Caco-2 (cell line): ENCODE results near the gene IMPDH1. TPM values are rescaled to one million over a fixed set of nuclear protein-coding genes. Genes with fewer than 3 reads are reported as not detected.

ENCODE experiments used
- BruUV-seq: library from RNA; stranded (reverse); fragments of 400-500 nt; replicated peaks from 2 replicates; lab custom pipeline; 2021; lab: Mats Ljungman, UMichigan
- CTCF ChIA-PET: fragments of 300-600 bp; sonication (Branson Sonifier 250); formaldehyde crosslinking; loops from one replicate; lab custom pipeline; 2022; ENCODE audit warnings: antibody characterized with exemption; lab: Charles Lee
- POLR2A ChIA-PET: fragments of 300-600 bp; sonication (Branson Sonifier 250); formaldehyde crosslinking; loops from one replicate; lab custom pipeline; 2022; ENCODE audit warnings: antibody characterized with exemption; lab: Charles Lee
- DNase-seq, 2 experiments: peaks; one replicate each; pipeline versions ENCODE4 v3.0.0 to v3.0.0-alpha.2; 2020 to 2022
- H3K27me3 ChIP-seq: replicated peaks from 2 replicates; pipeline ENCODE4 v1.6.0; 2011; ENCODE audit warnings: low read length; ENCODE audit not compliant: control insufficient read depth, insufficient read depth
- H3K36me3 ChIP-seq: 2 replicates; pipeline ENCODE4 v1.5.1; 2011; ENCODE audit warnings: low read length; ENCODE audit not compliant: control insufficient read depth, insufficient read depth
- H3K4me1 ChIP-seq: fragments of 250-450 bp; sonication (Bioruptor Pico); 2 replicates; pipeline ENCODE4 v1.5.1; 2020; ENCODE audit warnings: mild to moderate bottlenecking
- H3K4me3 ChIP-seq: 2 replicates; pipeline ENCODE4 v1.5.1; 2011; ENCODE audit warnings: low read depth, mild to moderate bottlenecking, control low read depth, low read length
- H3K9me3 ChIP-seq: fragments of 250-450 bp; sonication (Bioruptor Pico); 2 replicates; pipeline ENCODE4 v1.5.1; 2020; ENCODE audit warnings: mild to moderate bottlenecking, moderate library complexity
- H3K27ac Mint-ChIP-seq: one replicate; pipeline ENCODE4 v1.8.0; 2022; ENCODE audit warnings: mixed read lengths; ENCODE audit not compliant: unreplicated experiment
- H3K27me3 Mint-ChIP-seq: one replicate; pipeline ENCODE4 v1.8.0; 2022; ENCODE audit warnings: mixed read lengths; ENCODE audit not compliant: insufficient read depth, unreplicated experiment
- H3K36me3 Mint-ChIP-seq: one replicate; pipeline ENCODE4 v1.8.0; 2022; ENCODE audit warnings: mild to moderate bottlenecking, mixed read lengths; ENCODE audit not compliant: insufficient read depth, unreplicated experiment
- H3K4me1 Mint-ChIP-seq: one replicate; pipeline ENCODE4 v1.8.0; 2022; ENCODE audit warnings: low read depth, mixed read lengths; ENCODE audit not compliant: unreplicated experiment
- H3K4me3 Mint-ChIP-seq: one replicate; pipeline ENCODE4 v1.8.0; 2022; ENCODE audit warnings: mild to moderate bottlenecking, moderate library complexity, mixed read lengths; ENCODE audit not compliant: unreplicated experiment
- H3K9me3 Mint-ChIP-seq: one replicate; pipeline ENCODE4 v1.8.0; 2022; ENCODE audit warnings: mixed read lengths; ENCODE audit not compliant: unreplicated experiment
- intact Hi-C: fragments of 100-400 bp; cut with micrococcal nuclease; formaldehyde crosslinking; loops from one replicate; pipeline ENCODE4 v1.10.0; 2022; ENCODE audit not compliant: unreplicated experiment
- total RNA-seq: library from RNA; stranded (reverse); gene quantifications from 2 replicates; pipeline ENCODE4 v1.2.3, GENCODE V29; 2022
- TF ChIP-seq, protein P1 (sequence below), 2 experiments: fragments of 200-600 bp in 1 of 2; IDR thresholded peaks; 1 replicate in 1 of 2; 2 replicates in 1 of 2; pipeline versions ENCODE4 v1.5.1 to v1.8.0; 2011 to 2022; ENCODE audit warnings: antibody characterized with exemption in 1 of 2, control low read depth in 1 of 2, inconsistent platforms in 1 of 2, low read depth in 1 of 2, low read length in 1 of 2, mild to moderate bottlenecking in 1 of 2, moderate library complexity in 1 of 2; ENCODE audit not compliant: insufficient read depth in 1 of 2, severe bottlenecking in 1 of 2, unreplicated experiment in 1 of 2

Gene IMPDH1
- total RNA-seq, 1 experiment from 2014 or later = 43.5 TPM

DNA sequence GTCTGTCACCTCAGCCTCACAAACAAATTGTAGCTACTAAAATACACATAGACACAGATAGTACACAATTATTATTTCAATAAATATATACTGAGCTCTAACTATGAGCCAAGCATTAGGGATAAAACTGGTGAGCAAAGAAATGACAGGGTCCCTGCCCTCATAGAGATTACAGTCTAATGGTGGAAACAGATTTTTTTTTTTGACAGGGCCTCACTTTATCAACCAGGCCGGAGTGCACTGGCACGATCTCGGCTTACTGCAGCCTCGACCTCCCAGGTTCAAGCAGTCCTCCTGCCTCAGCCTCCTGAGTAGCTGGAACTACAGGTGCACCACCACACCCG, 65.4 kb downstream of the IMPDH1 start:
- Histone ChIP-seq H3K9me3 (no peaks in the 10 kb centered on the region), H3K36me3 (no peaks in the 10 kb centered on the region; the same call in 1 of the 2 replicates), H3K4me3 (no peak overlapping the region), H3K4me1 (no peaks in the 10 kb centered on the region), H3K27me3 (no peaks in the 10 kb centered on the region; the same call in 1 of the 2 replicates)
- DNase-seq = no peak
- no peak overlapping the region for H3K27ac Mint-ChIP-seq
- ChIA-PET CTCF (interaction anchor here (1.2 to 2.9 kb wide), 2 partner anchors 43 to 135 kb away, joined by 6 to 12 read pairs; no protein-coding TSS in a partner anchor), POLR2A (interaction anchor here (0.6 kb wide), 1 partner anchor 65 kb away, joined by 3 read pairs; no protein-coding TSS in a partner anchor)
- H3K27me3 Mint-ChIP-seq = peaks cover 3% of the 10 kb centered on the region
- no TSS peak for BruUV-seq
- intact Hi-C loops = no loop called here
- peaks cover 4% of the 10 kb centered on the region for H3K36me3 Mint-ChIP-seq
- H3K9me3 Mint-ChIP-seq = no peaks in the 10 kb centered on the region
- TF ChIP-seq, protein P1, sequence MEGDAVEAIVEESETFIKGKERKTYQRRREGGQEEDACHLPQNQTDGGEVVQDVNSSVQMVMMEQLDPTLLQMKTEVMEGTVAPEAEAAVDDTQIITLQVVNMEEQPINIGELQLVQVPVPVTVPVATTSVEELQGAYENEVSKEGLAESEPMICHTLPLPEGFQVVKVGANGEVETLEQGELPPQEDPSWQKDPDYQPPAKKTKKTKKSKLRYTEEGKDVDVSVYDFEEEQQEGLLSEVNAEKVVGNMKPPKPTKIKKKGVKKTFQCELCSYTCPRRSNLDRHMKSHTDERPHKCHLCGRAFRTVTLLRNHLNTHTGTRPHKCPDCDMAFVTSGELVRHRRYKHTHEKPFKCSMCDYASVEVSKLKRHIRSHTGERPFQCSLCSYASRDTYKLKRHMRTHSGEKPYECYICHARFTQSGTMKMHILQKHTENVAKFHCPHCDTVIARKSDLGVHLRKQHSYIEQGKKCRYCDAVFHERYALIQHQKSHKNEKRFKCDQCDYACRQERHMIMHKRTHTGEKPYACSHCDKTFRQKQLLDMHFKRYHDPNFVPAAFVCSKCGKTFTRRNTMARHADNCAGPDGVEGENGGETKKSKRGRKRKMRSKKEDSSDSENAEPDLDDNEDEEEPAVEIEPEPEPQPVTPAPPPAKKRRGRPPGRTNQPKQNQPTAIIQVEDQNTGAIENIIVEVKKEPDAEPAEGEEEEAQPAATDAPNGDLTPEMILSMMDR (IDR thresholded peaks at IDR 0.05; ENCODE audit: insufficient read depth in 1 of 2, low read depth in 1 of 2, low read length in 1 of 2, severe bottlenecking in 1 of 2, unreplicated experiment in 1 of 2) = no peak
- peak overlapping the region; percentile 72 for H3K4me3 Mint-ChIP-seq
- H3K4me1 Mint-ChIP-seq = peaks cover 8% of the 10 kb centered on the region

GRCh38 chr7:128343554-128344430, 66.0 kb downstream of the IMPDH1 start, which contains the start of gene RBM28:
RBM28 (minus strand) TSS chr7:128343908; CDS start chr7:128343793, 115 bp downstream.
- Histone ChIP-seq H3K4me3 (peak within 1 kb of the TSS; percentile 86), H3K27me3 (no peaks in the 10 kb centered on the region; the same call in 1 of the 2 replicates), H3K36me3 (no peaks in the 10 kb centered on the region; the same call in 1 of the 2 replicates), H3K4me1 (no peaks in the 10 kb centered on the region), H3K9me3 (no peaks in the 10 kb centered on the region)
- Mint-ChIP-seq H3K9me3 (no peaks in the 10 kb centered on the region), H3K27me3 (peaks cover 3% of the 10 kb centered on the region), H3K27ac (peak within 1 kb of the TSS; percentile 19), H3K4me3 (peak within 1 kb of the TSS; percentile 72), H3K36me3 (peaks cover 10% of the 10 kb centered on the region), H3K4me1 (peaks cover 8% of the 10 kb centered on the region)
- ChIA-PET POLR2A (interaction anchor here (0.6 to 0.7 kb wide), 2 partner anchors 60 to 65 kb away, joined by 3 to 6 read pairs; no protein-coding TSS in a partner anchor), CTCF (interaction anchor here (0.6 to 2.9 kb wide), 4 partner anchors 13 to 134 kb away, joined by 3 to 12 read pairs (median 4); no protein-coding TSS in a partner anchor)
- intact Hi-C loops = no loop called here
- no TSS peak for BruUV-seq
- TF ChIP-seq, protein P1 (IDR thresholded peaks at IDR 0.05; ENCODE audit: insufficient read depth in 1 of 2, low read depth in 1 of 2, low read length in 1 of 2, severe bottlenecking in 1 of 2, unreplicated experiment in 1 of 2) = no peak
- peak; percentile 92 for DNase-seq

Other genes with a start within 250 kb of the IMPDH1 start
- gene LEP, start 168.7 kb downstream of the IMPDH1 start, total RNA-seq = not detected in 2 replicates
- gene RBM28, start 66.1 kb downstream of the IMPDH1 start, total RNA-seq = 68.0 and 71.4 TPM in 2 replicates
- gene PRRT4, start 48.3 kb downstream of the IMPDH1 start, total RNA-seq = 0.37 and 0.43 TPM in 2 replicates
- 17.0 and 17.8 TPM in 2 replicates for gene HILPDA, start 45.9 kb upstream of the IMPDH1 start, total RNA-seq
- gene METTL2B, start 66.8 kb upstream of the IMPDH1 start, total RNA-seq = 37.2 and 39.0 TPM in 2 replicates